ENCODE data around the gene PRSS36.

PRSS36 gene

GRCh38 chr16:31106509-31107464 is 43.1 kb downstream of the PRSS36 start:
- Histone ChIP-seq H3K36me3 (ENCODE audit: control insufficient read depth in 2 of 2, insufficient read depth in 1 of 2, low read length in 2 of 2) (peaks cover 0 to 26% of the 10 kb centered on the region in 2 experiments; a peak in 1 of 3 replicates), H3K27ac (ENCODE audit: extremely low read depth, low read depth, low read length) (no peak overlapping the region), H3K4me1 (ENCODE audit: control insufficient read depth, insufficient read depth, low read length) (no peaks in the 10 kb centered on the region; the same call in none of the 2 replicates), H3K9me3 (ENCODE audit: control insufficient read depth, insufficient read depth, low read depth, low read length) (no peaks in the 10 kb centered on the region), H3K4me3 (ENCODE audit: low read depth, low read length) (no peak overlapping the region)
- no peak for TF ChIP-seq ZNF112 (tag by site-specific recombination; IDR thresholded peaks at IDR 0.05)
- TF ChIP-seq ZNF121 (tag by site-specific recombination; IDR thresholded peaks at IDR 0.05) = peak; percentile 79
- TF ChIP-seq ZSCAN4 (tag by site-specific recombination; IDR thresholded peaks at IDR 0.05) = peak; percentile 66
- POLR2A ChIA-PET = interaction anchor here (0.7 to 2.0 kb wide), 4 partner anchors 35 to 90 kb away, joined by 3 to 6 read pairs (median 4); no protein-coding TSS in a partner anchor
- CTCF ChIA-PET = interaction anchor here (0.7 to 1.4 kb wide), 2 partner anchors 34 to 106 kb away, joined by 3 to 7 read pairs; no protein-coding TSS in a partner anchor

DNA sequence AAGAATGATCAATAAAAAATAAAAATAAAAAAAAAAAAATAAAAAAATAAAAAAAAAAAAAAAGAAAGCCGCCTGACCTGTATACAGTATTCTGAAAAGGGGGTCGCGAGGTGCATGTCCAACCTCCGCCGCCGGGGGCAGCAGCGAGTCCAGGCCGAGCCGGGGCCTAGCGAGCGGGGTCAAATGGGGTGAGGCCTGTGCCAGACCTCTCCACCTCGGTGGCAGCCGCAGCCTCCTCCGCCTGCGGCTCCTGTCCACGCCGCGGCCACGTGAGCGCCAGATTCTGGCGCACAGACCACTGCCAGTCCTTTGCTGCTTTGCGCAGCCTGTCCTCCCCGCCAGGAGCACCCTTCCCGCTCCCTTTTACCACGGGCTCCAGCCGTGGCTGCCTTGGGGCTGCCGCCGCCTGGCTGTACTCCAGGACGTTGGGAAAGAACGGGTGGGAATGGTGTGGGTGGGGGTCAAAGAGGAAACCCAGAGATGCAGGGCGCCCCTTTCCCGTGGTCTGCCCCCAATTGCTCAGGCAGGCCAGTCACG is 44.1 kb downstream of the PRSS36 start:
- H3K9me3 ChIP-seq (ENCODE audit: control insufficient read depth, insufficient read depth, low read depth, low read length) = no peaks in the 10 kb centered on the region
- H3K4me3 ChIP-seq (ENCODE audit: low read depth, low read length) = no peak overlapping the region
- H3K36me3 ChIP-seq (ENCODE audit: control insufficient read depth in 2 of 2, insufficient read depth in 1 of 2, low read length in 2 of 2) = peaks cover 0 to 15% of the 10 kb centered on the region in 2 experiments; a peak in 1 of 3 replicates
- no peaks in the 10 kb centered on the region; the same call in none of the 2 replicates for H3K4me1 ChIP-seq (ENCODE audit: control insufficient read depth, insufficient read depth, low read length)
- POLR2A ChIA-PET = no interaction called here
- peak overlapping the region; percentile 70 for H3K27ac ChIP-seq (ENCODE audit: extremely low read depth, low read depth, low read length)
- CTCF ChIA-PET = no interaction called here
- no peak for TF ChIP-seq ZNF549 (tag by site-specific recombination; IDR thresholded peaks at IDR 0.05)
- 0 out of 2 replicates have a peak, but pooled peaks have one; percentile 36 for TF ChIP-seq BCL11B (tag by site-specific recombination; IDR thresholded peaks at IDR 0.05; ENCODE audit: low read depth)
- TF ChIP-seq ZNF10 (tag by site-specific recombination; IDR thresholded peaks at IDR 0.05) = no peak
- TF ChIP-seq ZNF610 (tag by site-specific recombination; IDR thresholded peaks at IDR 0.05; ENCODE audit: borderline replicate concordance) = 0 out of 2 replicates have a peak, but pooled peaks have one; percentile 31
- TF ChIP-seq, protein P1, sequence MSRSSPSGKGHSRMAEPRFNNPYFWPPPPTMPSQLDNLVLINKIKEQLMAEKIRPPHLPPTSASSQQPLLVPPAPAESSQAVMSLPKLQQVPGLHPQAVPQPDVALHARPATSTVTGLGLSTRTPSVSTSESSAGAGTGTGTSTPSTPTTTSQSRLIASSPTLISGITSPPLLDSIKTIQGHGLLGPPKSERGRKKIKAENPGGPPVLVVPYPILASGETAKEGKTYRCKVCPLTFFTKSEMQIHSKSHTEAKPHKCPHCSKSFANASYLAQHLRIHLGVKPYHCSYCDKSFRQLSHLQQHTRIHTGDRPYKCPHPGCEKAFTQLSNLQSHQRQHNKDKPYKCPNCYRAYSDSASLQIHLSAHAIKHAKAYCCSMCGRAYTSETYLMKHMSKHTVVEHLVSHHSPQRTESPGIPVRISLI (tag by site-specific recombination; IDR thresholded peaks at IDR 0.05) = peak; percentile 69
- TF ChIP-seq ZNF623 (tag by site-specific recombination; IDR thresholded peaks at IDR 0.05) = 0 out of 2 replicates have a peak, but pooled peaks have one; percentile 14
- no peak for TF ChIP-seq ZFP41 (tag by site-specific recombination; IDR thresholded peaks at IDR 0.05; ENCODE audit: borderline replicate concordance)
- peak; percentile 35; the same call in 1 of the 2 replicates for TF ChIP-seq ZNF639 (tag by site-specific recombination; IDR thresholded peaks at IDR 0.05)
- TF ChIP-seq KLF9 (tag by site-specific recombination; IDR thresholded peaks at IDR 0.05; ENCODE audit: low read depth) = no peak
- TF ChIP-seq, protein P2, sequence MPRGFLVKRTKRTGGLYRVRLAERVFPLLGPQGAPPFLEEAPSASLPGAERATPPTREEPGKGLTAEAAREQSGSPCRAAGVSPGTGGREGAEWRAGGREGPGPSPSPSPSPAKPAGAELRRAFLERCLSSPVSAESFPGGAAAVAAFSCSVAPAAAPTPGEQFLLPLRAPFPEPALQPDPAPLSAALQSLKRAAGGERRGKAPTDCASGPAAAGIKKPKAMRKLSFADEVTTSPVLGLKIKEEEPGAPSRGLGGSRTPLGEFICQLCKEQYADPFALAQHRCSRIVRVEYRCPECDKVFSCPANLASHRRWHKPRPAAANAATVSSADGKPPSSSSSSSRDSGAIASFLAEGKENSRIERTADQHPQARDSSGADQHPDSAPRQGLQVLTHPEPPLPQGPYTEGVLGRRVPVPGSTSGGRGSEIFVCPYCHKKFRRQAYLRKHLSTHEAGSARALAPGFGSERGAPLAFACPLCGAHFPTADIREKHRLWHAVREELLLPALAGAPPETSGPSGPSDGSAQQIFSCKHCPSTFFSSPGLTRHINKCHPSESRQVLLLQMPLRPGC (tag by site-specific recombination; IDR thresholded peaks at IDR 0.05) = 0 out of 2 replicates have a peak, but pooled peaks have one; percentile 34
- TF ChIP-seq KLF17 (tag by site-specific recombination; IDR thresholded peaks at IDR 0.05) = peak; percentile 43; the same call in 1 of the 2 replicates
- TF ChIP-seq ZNF404 (tag by site-specific recombination; IDR thresholded peaks at IDR 0.05) = no peak
- no peak for TF ChIP-seq ZNF624 (tag by site-specific recombination; IDR thresholded peaks at IDR 0.05)
- TF ChIP-seq GLIS1 (tag by site-specific recombination; IDR thresholded peaks at IDR 0.05) = no peak
- TF ChIP-seq ZNF391 (tag by site-specific recombination; IDR thresholded peaks at IDR 0.05; ENCODE audit: borderline replicate concordance, low read depth) = no peak
- no peak for TF ChIP-seq ELK4 (IDR thresholded peaks at IDR 0.05; ENCODE audit: borderline replicate concordance, low read depth, low read length)
- TF ChIP-seq ZNF112 (tag by site-specific recombination; IDR thresholded peaks at IDR 0.05) = no peak
- no peak for TF ChIP-seq YY2 (tag by site-specific recombination; IDR thresholded peaks at IDR 0.05)
- TF ChIP-seq, protein P3, sequence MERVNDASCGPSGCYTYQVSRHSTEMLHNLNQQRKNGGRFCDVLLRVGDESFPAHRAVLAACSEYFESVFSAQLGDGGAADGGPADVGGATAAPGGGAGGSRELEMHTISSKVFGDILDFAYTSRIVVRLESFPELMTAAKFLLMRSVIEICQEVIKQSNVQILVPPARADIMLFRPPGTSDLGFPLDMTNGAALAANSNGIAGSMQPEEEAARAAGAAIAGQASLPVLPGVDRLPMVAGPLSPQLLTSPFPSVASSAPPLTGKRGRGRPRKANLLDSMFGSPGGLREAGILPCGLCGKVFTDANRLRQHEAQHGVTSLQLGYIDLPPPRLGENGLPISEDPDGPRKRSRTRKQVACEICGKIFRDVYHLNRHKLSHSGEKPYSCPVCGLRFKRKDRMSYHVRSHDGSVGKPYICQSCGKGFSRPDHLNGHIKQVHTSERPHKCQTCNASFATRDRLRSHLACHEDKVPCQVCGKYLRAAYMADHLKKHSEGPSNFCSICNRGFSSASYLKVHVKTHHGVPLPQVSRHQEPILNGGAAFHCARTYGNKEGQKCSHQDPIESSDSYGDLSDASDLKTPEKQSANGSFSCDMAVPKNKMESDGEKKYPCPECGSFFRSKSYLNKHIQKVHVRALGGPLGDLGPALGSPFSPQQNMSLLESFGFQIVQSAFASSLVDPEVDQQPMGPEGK (tag by site-specific recombination; IDR thresholded peaks at IDR 0.05) = peak; percentile 51; the same call in 1 of the 2 replicates
- TF ChIP-seq SP7 (tag by site-specific recombination; IDR thresholded peaks at IDR 0.05) = peak; percentile 75
